Uterus (tissue), 2 donors: ENCODE results near the gene PDHA1.

Experiments used
- CTCF ChIP-seq, 4 experiments: fragments of 200-600 bp in 2 of 4; fragments of 450-650 bp in 2 of 4; sonication (generic) in 2 of 4; IDR thresholded peaks; one replicate each; pipeline ENCODE4 v1.5.1; 2016 to 2019; ENCODE audit warnings: antibody characterized with exemption in 4 of 4, mild to moderate bottlenecking in 2 of 4, moderate library complexity in 1 of 4
- POLR2A ChIP-seq, 2 donors: fragments of 450-650 bp; IDR thresholded peaks; one replicate each; pipeline ENCODE4 v1.6.1; 2016; ENCODE audit warnings: antibody characterized with exemption in 2 of 2, mild to moderate bottlenecking in 1 of 2, moderate library complexity in 1 of 2

- TF ChIP-seq CTCF (IDR thresholded peaks at IDR 0.05) = no peak
- no peak for TF ChIP-seq POLR2A (IDR thresholded peaks at IDR 0.05)
These were observed 17.2 kb downstream of the PDHA1 start for GRCh38 chrX:19360903-19361302.
